K562 (cell line): ENCODE measurements around the gene NR2F1. TPM values are rescaled to one million over a fixed set of nuclear protein-coding genes. Genes with fewer than 3 reads are reported as not detected.

Source experiments
- ATAC-seq: fragments of 200-7000 bp; cut with Tn5 transposase; 3 replicates; pipeline ENCODE4 v1.9.1; 2020; ENCODE audit warnings: moderate library complexity
- BruUV-seq: library from RNA; stranded (reverse); fragments of 400-500 nt; replicated peaks from 2 replicates; lab custom pipeline; 2021; lab: Mats Ljungman, UMichigan
- CTCF ChIA-PET: fragments of 300-600 bp; formaldehyde crosslinking; extraction: SDS; loops from one replicate; lab custom pipeline; 2021; ENCODE audit warnings: low intra/inter-chr PET ratio; lab: Yijun Ruan, JAX
- POLR2A ChIA-PET: fragments of 300-600, 350-650 bp; sonication (Branson Sonifier 250); formaldehyde crosslinking; extraction: SDS; loops from one replicate; lab custom pipeline; 2021; ENCODE audit warnings: antibody characterized with exemption, inconsistent platforms; lab: Yijun Ruan, JAX
- DNase-seq, 4 experiments: peaks; one replicate each; pipeline versions ENCODE4 v3.0.0 to v3.0.0-alpha.2; 2011 to 2018; ENCODE audit warnings: low spot score in 3 of 4, mixed read lengths in 3 of 4; ENCODE audit errors: extremely low read depth in 1 of 4
- FAIRE-seq: peaks from 2 replicates; lab custom pipeline; 2011; peaks lifted over from hg19 to GRCh38; lab: Jason Lieb, UNC
- H2AFZ ChIP-seq: 2 replicates; pipeline ENCODE4 v1.6.0; 2011; ENCODE audit warnings: low read depth, low read length, control low read depth, inconsistent platforms
- H3K27ac ChIP-seq: fragments of 200-600 bp; 3 replicates; pipeline ENCODE4 v1.8.0; 2011; ENCODE audit warnings: low read depth, mild to moderate bottlenecking, control low read depth, inconsistent platforms, low read length, moderate library complexity, mixed read lengths; ENCODE audit errors: extremely low read depth
- H3K27me3 ChIP-seq, 2 experiments: fragments of 300-600 bp in 1 of 2; 2 replicates in 1 of 2; 3 replicates in 1 of 2; pipeline versions ENCODE4 v1.6.0 to v1.8.0; 2011; ENCODE audit warnings: inconsistent platforms in 2 of 2, low read length in 2 of 2, mild to moderate bottlenecking in 1 of 2, mixed read lengths in 1 of 2, moderate library complexity in 1 of 2; ENCODE audit not compliant: control insufficient read depth in 2 of 2, insufficient read depth in 2 of 2
- H3K36me3 ChIP-seq: fragments of 300-600 bp; 3 replicates; pipeline ENCODE4 v1.8.0; 2011; ENCODE audit warnings: mild to moderate bottlenecking, low read length, inconsistent platforms; ENCODE audit not compliant: control insufficient read depth, insufficient read depth
- H3K4me1 ChIP-seq, 2 experiments: fragments of 200-600 bp in 1 of 2; replicated peaks in 1 of 2; 2 replicates in 1 of 2; 3 replicates in 1 of 2; pipeline versions ENCODE4 v1.5.1 to v1.8.0; 2011; ENCODE audit warnings: inconsistent platforms in 2 of 2, low read length in 2 of 2, mild to moderate bottlenecking in 1 of 2, mixed read lengths in 1 of 2, moderate library complexity in 1 of 2; ENCODE audit not compliant: control insufficient read depth in 2 of 2, insufficient read depth in 2 of 2
- H3K4me2 ChIP-seq: 2 replicates; pipeline ENCODE4 v1.6.1; 2011; ENCODE audit warnings: low read length, control low read depth, inconsistent platforms, mixed read lengths; ENCODE audit not compliant: insufficient read depth
- H3K4me3 ChIP-seq: fragments of 200-600 bp; sonication (generic), shearing (Covaris generic); 2 replicates; pipeline ENCODE4 v1.5.1; 2016; ENCODE audit warnings: control low read depth, inconsistent platforms
- H3K79me2 ChIP-seq: fragments of 200-600 bp; 3 replicates; pipeline ENCODE4 v1.8.0; 2011; ENCODE audit warnings: low read length, inconsistent platforms; ENCODE audit not compliant: control insufficient read depth, insufficient read depth
- H3K9ac ChIP-seq, 2 experiments: 2 replicates each; pipeline versions ENCODE4 v1.6.0 to v1.6.1; 2011; ENCODE audit warnings: low read depth in 2 of 2, low read length in 2 of 2, control low read depth in 1 of 2, inconsistent platforms in 1 of 2, mild to moderate bottlenecking in 1 of 2, mixed read lengths in 1 of 2; ENCODE audit not compliant: insufficient read depth in 1 of 2
- H3K9me1 ChIP-seq: one replicate; pipeline ENCODE4 v1.6.0; 2011; ENCODE audit warnings: inconsistent platforms, mild to moderate bottlenecking, low read length, moderate library complexity; ENCODE audit not compliant: control insufficient read depth, insufficient read depth
- H3K9me3 ChIP-seq: replicated peaks from 2 replicates; pipeline ENCODE4 v1.5.1; 2011; ENCODE audit warnings: low read depth, low read length, inconsistent platforms; ENCODE audit not compliant: control insufficient read depth, insufficient read depth
- H4K20me1 ChIP-seq: replicated peaks from 2 replicates; pipeline ENCODE4 v1.6.1; 2011; ENCODE audit warnings: low read length, inconsistent platforms, mixed read lengths; ENCODE audit not compliant: control insufficient read depth, insufficient read depth
- CHD1 ChIP-seq: fragments of 200-600 bp; sonication (generic); IDR thresholded peaks from one replicate; pipeline ENCODE4 v1.6.1; 2012; ENCODE audit warnings: mild to moderate bottlenecking, moderate library complexity, low read length, inconsistent platforms
- DIDO1 ChIP-seq: fragments of 450-650 bp; IDR thresholded peaks from 2 replicates; pipeline ENCODE4 v1.6.1; 2016; ENCODE audit warnings: low read depth, missing biosample characterization, missing genetic modification characterization
- EP300 ChIP-seq: IDR thresholded peaks from 2 replicates; pipeline ENCODE4 v1.6.1; 2012; ENCODE audit warnings: low read length, improper control_type of control experiment
- FOXO4 ChIP-seq: fragments of 450-650 bp; formaldehyde crosslinking; IDR thresholded peaks from 2 replicates; pipeline ENCODE4 v1.4.0; 2020; ENCODE audit warnings: mild to moderate bottlenecking, moderate library complexity
- FUS ChIP-seq: fragments of 200-400 bp; formaldehyde crosslinking; optimal IDR thresholded peaks from 2 replicates; pipeline ENCODE3; 2017; ENCODE audit warnings: low read depth, low read length
- LCOR ChIP-seq: sonication (generic); formaldehyde crosslinking; IDR thresholded peaks from 2 replicates; pipeline ENCODE4 v1.8.0; 2022; ENCODE audit warnings: mild to moderate bottlenecking, missing genetic modification reagents
- NFE2L1 ChIP-seq: fragments of 450-650 bp; IDR thresholded peaks from 2 replicates; pipeline ENCODE4 v1.6.1; 2016; ENCODE audit warnings: missing genetic modification characterization, low read depth, mild to moderate bottlenecking, missing compliant biosample characterization, moderate library complexity, borderline replicate concordance
- POLR2G ChIP-seq: fragments of 200-400 bp; formaldehyde crosslinking; IDR thresholded peaks from 2 replicates; pipeline ENCODE4 v1.6.1; 2017; ENCODE audit warnings: low read depth, mild to moderate bottlenecking, antibody characterized with exemption, low read length, moderate library complexity
- ZBTB8A ChIP-seq: fragments of 450-650 bp; IDR thresholded peaks from 2 replicates; pipeline ENCODE4 v1.6.1; 2018; ENCODE audit warnings: mild to moderate bottlenecking, moderate library complexity; ENCODE audit not compliant: partially characterized antibody
- WGBS: fragments of 100-300 bp; shearing (Covaris generic); methylation state at CpG from one replicate; pipeline ENCODE4 v1.1.6; 2016; ENCODE audit warnings: low coverage, mixed read lengths; ENCODE audit not compliant: insufficient coverage; ENCODE audit errors: missing lambda C conversion rate; 5-methylcytosine and 5-hydroxymethylcytosine counted together
- in situ Hi-C: fragments of 300-500 bp; cut with MboI; formaldehyde crosslinking; loops from 4 replicates; pipeline ENCODE4 v1.15.0; 2018; ENCODE audit warnings: inconsistent platforms, mixed read lengths
- intact Hi-C: fragments of 100-400 bp; cut with micrococcal nuclease; formaldehyde crosslinking; loops from 2 replicates; pipeline ENCODE4 v1.14.2; 2022
- polyA plus RNA-seq, 8 experiments: library from polyadenylated mRNA; depleted of rRNA in 4 of 8; stranded (reverse) in 5 of 8; unstranded in 3 of 8; fragments of >200 nt; fragmentation: Nextera tagmentation in 2 of 8; fragmentation: Illumina TruSeq in 1 of 8; extraction: Ambion mirVana in 2 of 8; extraction: Trizol in 1 of 8; gene quantifications; 2 replicates each; pipeline versions ENCODE4 v1.2.1 to v1.2.3, GENCODE V29; 2011 to 2014; ENCODE audit warnings: inconsistent platforms in 1 of 8, missing spikeins in 1 of 8
- total RNA-seq, 7 experiments: library from RNA; depleted of rRNA in 6 of 7; stranded (reverse); fragments of >200 nt in 6 of 7; fragmentation: Illumina TruSeq in 2 of 7; extraction: Trizol in 2 of 7; gene quantifications; 2 replicates each; pipeline versions ENCODE4 v1.2.1 to v1.2.3, GENCODE V29; 2011 to 2021; ENCODE audit warnings: low replicate concordance in 1 of 7

NR2F1 gene
- total and polyA plus RNA-seq, 9 of the 15 experiments (the other 6 are each of a cell fraction or from before 2014, with no cell fraction given), result 0.18 TPM; not detected in 8

GRCh38 chr5:93632327-93632726 lies 49.3 kb downstream of the NR2F1 start:
- Histone ChIP-seq H3K27me3 (no peaks in the 10 kb centered on the region), H2AFZ (no peak overlapping the region), H3K4me3 (no peak overlapping the region), H3K4me1 (no peaks in the 10 kb centered on the region), H4K20me1 (no peaks in the 10 kb centered on the region), H3K27ac (no peak overlapping the region), H3K36me3 (no peaks in the 10 kb centered on the region), H3K4me2 (no peak overlapping the region), H3K9ac (no peak overlapping the region), H3K79me2 (no peaks in the 10 kb centered on the region), H3K9me1 (no peaks in the 10 kb centered on the region), H3K9me3 (no peaks in the 10 kb centered on the region)
- BruUV-seq, result no TSS peak
- intact Hi-C loops (no loop called here), in situ Hi-C loops (no loop called here)
- ChIA-PET POLR2A (no interaction called here), CTCF (no interaction called here)
- ATAC-seq (no peak), DNase-seq (no peak), FAIRE-seq (no peak)
- TF ChIP-seq FUS (no peak), EP300 (no peak), POLR2G (no peak), NFE2L1 (tag) (no peak), LCOR (CRISPR knock-in tag) (no peak), ZBTB8A (no peak), FOXO4 (no peak), DIDO1 (tag) (no peak), CHD1 (no peak)
- WGBS, result 0% methylated on average over 4 of the region's 4 CpGs
